ENCODE results near the gene GPC5.

The GPC5 gene

GRCh38 chr13:91516799-91517198, 118.4 kb downstream of the GPC5 start:
- TF ChIP-seq CTCF (conservative IDR thresholded peaks at IDR 0.05; ENCODE audit: low read depth, low read length), result no peak
- no peak overlapping the region for H3K4me3 ChIP-seq (ENCODE audit: low read depth, low read length)

GRCh38 chr13:91520952-91521351, 122.5 kb downstream of the GPC5 start:
- no peak for TF ChIP-seq CTCF (conservative IDR thresholded peaks at IDR 0.05; ENCODE audit: low read depth, low read length)
- no peak overlapping the region for H3K4me3 ChIP-seq (ENCODE audit: low read depth, low read length)
- DNase-seq (ENCODE audit: low read depth), result peak; percentile 1

More at GRCh38 chr13:91516799-91517198, 118.4 kb downstream of the GPC5 start:
- no peak for DNase-seq (ENCODE audit: low read depth)

- DNase-seq (ENCODE audit: low read depth), result no peak
- no peak for TF ChIP-seq CTCF (conservative IDR thresholded peaks at IDR 0.05; ENCODE audit: low read depth, low read length)
- H3K4me3 ChIP-seq (ENCODE audit: low read depth, low read length), result no peak overlapping the region
These were observed 124.7 kb downstream of the GPC5 start for GRCh38 chr13:91523116-91523515.

- TF ChIP-seq CTCF (conservative IDR thresholded peaks at IDR 0.05; ENCODE audit: low read depth, low read length), result no peak
- H3K4me3 ChIP-seq (ENCODE audit: low read depth, low read length), result no peak overlapping the region
- DNase-seq (ENCODE audit: low read depth), result no peak
These were observed 128.2 kb downstream of the GPC5 start for GRCh38 chr13:91526543-91527033.

GRCh38 chr13:91529739-91530482, 131.5 kb downstream of the GPC5 start:
- H3K4me3 ChIP-seq (ENCODE audit: low read depth, low read length), result no peak overlapping the region
- no peak for DNase-seq (ENCODE audit: low read depth)
- TF ChIP-seq CTCF (conservative IDR thresholded peaks at IDR 0.05; ENCODE audit: low read depth, low read length), result no peak

GRCh38 chr13:91531646-91532045, 133.2 kb downstream of the GPC5 start:
- no peak for TF ChIP-seq CTCF (conservative IDR thresholded peaks at IDR 0.05; ENCODE audit: low read depth, low read length)
- DNase-seq (ENCODE audit: low read depth), result no peak
- no peak overlapping the region for H3K4me3 ChIP-seq (ENCODE audit: low read depth, low read length)

GRCh38 chr13:91533354-91533753, 134.9 kb downstream of the GPC5 start:
- H3K4me3 ChIP-seq (ENCODE audit: low read depth, low read length), result no peak overlapping the region
- no peak for DNase-seq (ENCODE audit: low read depth)
- no peak for TF ChIP-seq CTCF (conservative IDR thresholded peaks at IDR 0.05; ENCODE audit: low read depth, low read length)

Measured in choroid plexus epithelial cell (primary cell).